ENCODE data around the gene SRL. TPM values are rescaled to one million over a fixed set of nuclear protein-coding genes. Genes with fewer than 3 reads are reported as not detected.

The SRL gene
- total and polyA plus RNA-seq, 2 experiments from 2014 or later, result not detected

GRCh38 chr16:4152267-4152666 is 89.6 kb downstream of the SRL start:
- no peaks in the 10 kb centered on the region for H3K36me3 Mint-ChIP-seq (ENCODE audit: low read depth)
- H3K27ac Mint-ChIP-seq, result no peak overlapping the region
- ATAC-seq (peak; percentile 35; the same call in 2 of the 3 replicates), DNase-seq (ENCODE audit: low spot score) (no peak)
- Histone ChIP-seq H3K4me3 (no peak overlapping the region), H3K27me3 (ENCODE audit: insufficient read depth) (no peaks in the 10 kb centered on the region), H3K79me2 (replicated peaks; ENCODE audit: insufficient read depth) (no peaks in the 10 kb centered on the region), H3K4me1 (ENCODE audit: insufficient read depth) (no peaks in the 10 kb centered on the region), H3K27ac (ENCODE audit: low read depth) (no peak overlapping the region), H3F3A (replicated peaks; ENCODE audit: low read depth) (no peaks in the 10 kb centered on the region), H4K20me1 (replicated peaks; ENCODE audit: insufficient read depth) (no peaks in the 10 kb centered on the region), H3K4me2 (no peak overlapping the region), H3K9me2 (ENCODE audit: insufficient read depth) (no peaks in the 10 kb centered on the region), H3K36me3 (ENCODE audit: insufficient read depth) (no peaks in the 10 kb centered on the region), H2AFZ (peak overlapping the region; percentile 14; the same call in 1 of the 2 replicates)
- TF ChIP-seq JUNB (IDR thresholded peaks at IDR 0.05; ENCODE audit: unreplicated experiment), result no peak
- no peaks in the 10 kb centered on the region for H3K4me1 Mint-ChIP-seq
- H3K4me3 Mint-ChIP-seq, result no peak overlapping the region
- peaks cover 9% of the 10 kb centered on the region for H3K27me3 Mint-ChIP-seq (ENCODE audit: insufficient read depth, low read depth, poor library complexity)
- H3K9me3 Mint-ChIP-seq, result no peaks in the 10 kb centered on the region

GRCh38 chr16:4147236-4147635 is 94.6 kb downstream of the SRL start:
- H3K79me2 ChIP-seq (replicated peaks; ENCODE audit: insufficient read depth), result no peaks in the 10 kb centered on the region
- no peaks in the 10 kb centered on the region for H4K20me1 ChIP-seq (replicated peaks; ENCODE audit: insufficient read depth)
- Mint-ChIP-seq H3K27ac (no peak overlapping the region), H3K27me3 (ENCODE audit: insufficient read depth, low read depth, poor library complexity) (peaks cover 1% of the 10 kb centered on the region), H3K36me3 (ENCODE audit: low read depth) (no peaks in the 10 kb centered on the region), H3K9me3 (no peaks in the 10 kb centered on the region; the same call in 2 of the 3 replicates), H3K4me3 (no peak overlapping the region), H3K4me1 (no peaks in the 10 kb centered on the region)
- peak overlapping the region; percentile 28; the same call in 1 of the 2 replicates for H2AFZ ChIP-seq
- ATAC-seq (peak; percentile 50), DNase-seq (ENCODE audit: low spot score) (no peak)
- H3K9me2 ChIP-seq (ENCODE audit: insufficient read depth), result no peaks in the 10 kb centered on the region
- H3K4me1 ChIP-seq (ENCODE audit: insufficient read depth), result no peaks in the 10 kb centered on the region
- H3K36me3 ChIP-seq (ENCODE audit: insufficient read depth), result no peaks in the 10 kb centered on the region
- H3K4me2 ChIP-seq, result no peak overlapping the region
- H3K27me3 ChIP-seq (ENCODE audit: insufficient read depth), result no peaks in the 10 kb centered on the region
- H3F3A ChIP-seq (replicated peaks; ENCODE audit: low read depth), result no peaks in the 10 kb centered on the region
- no peak overlapping the region for H3K27ac ChIP-seq (ENCODE audit: low read depth)
- no peak overlapping the region for H3K4me3 ChIP-seq
- TF ChIP-seq EZH2 (IDR thresholded peaks at IDR 0.05; ENCODE audit: low read depth, unreplicated experiment) (no peak), CREB1 (CRISPR knock-in tag; IDR thresholded peaks at IDR 0.05; ENCODE audit: low read depth) (no peak), ZNF331 (CRISPR knock-in tag; IDR thresholded peaks at IDR 0.05; ENCODE audit: low read depth) (no peak), ZNF462 (CRISPR knock-in tag; IDR thresholded peaks at IDR 0.05) (no peak), REST (IDR thresholded peaks at IDR 0.05; ENCODE audit: unreplicated experiment) (no peak), NANOG (IDR thresholded peaks at IDR 0.05; ENCODE audit: borderline replicate concordance) (no peak), POLR2AphosphoS5 (IDR thresholded peaks at IDR 0.05; ENCODE audit: low read depth) (no peak), CTCF (conservative IDR thresholded peaks at IDR 0.05; ENCODE audit: low read depth in 2 of 2) (no peak), EZH2phosphoT487 (IDR thresholded peaks at IDR 0.05; ENCODE audit: unreplicated experiment) (no peak), JUNB (IDR thresholded peaks at IDR 0.05; ENCODE audit: unreplicated experiment) (no peak), STAT1 (IDR thresholded peaks at IDR 0.05; ENCODE audit: unreplicated experiment) (no peak)

Measured in GM23338 (cell line).